GM18526 (cell line): ENCODE measurements around the gene MAEL.

Source experiments
- POLR2A ChIP-seq: IDR thresholded peaks from 3 replicates; pipeline ENCODE4 v1.6.1; 2011; ENCODE audit not compliant: insufficient read length; ENCODE audit errors: extremely low read depth

The MAEL gene

DNA sequence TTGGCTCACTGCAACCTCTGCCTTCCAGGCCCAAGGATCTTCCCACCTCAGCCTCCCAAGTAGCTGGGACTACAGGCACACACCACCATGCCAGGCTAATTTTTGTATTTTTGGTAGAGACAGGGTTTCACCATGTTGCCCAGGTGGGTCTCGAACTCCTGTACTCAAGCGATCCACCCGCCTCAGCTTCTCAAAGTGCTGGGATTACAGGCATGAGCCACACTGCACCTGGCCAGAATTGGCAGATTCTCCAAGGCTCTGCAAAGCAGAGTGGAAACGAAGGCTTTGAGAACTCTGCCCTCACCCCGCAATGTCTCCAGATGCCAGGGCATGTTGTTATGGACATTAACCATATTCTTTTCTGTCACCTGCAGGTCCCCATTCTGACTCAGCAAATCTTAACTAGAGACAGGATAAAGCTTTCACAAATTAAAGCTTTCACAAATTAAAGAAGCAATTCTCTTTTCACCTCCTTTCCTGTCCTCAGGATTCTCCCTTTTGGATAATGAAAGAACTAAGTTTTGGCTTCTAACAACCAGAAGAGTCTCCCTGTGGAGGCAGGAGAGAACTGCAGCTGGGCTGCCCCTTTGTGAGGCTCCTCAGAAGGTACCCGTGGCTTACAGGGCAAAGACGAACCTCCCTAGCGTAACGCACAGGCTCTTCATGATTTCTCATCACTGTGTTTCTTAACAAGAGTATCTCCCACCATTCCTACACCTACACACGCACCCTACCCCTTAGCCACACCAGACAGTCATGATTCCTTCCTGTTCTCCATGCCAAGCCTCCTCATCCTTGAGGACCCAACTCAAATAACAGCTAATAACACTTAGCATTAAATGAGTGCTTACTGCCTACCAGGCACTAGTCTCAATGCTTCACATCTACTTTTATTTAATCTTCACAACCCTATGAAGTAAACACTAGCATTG lies 71.3 kb downstream of the MAEL start:
- TF ChIP-seq POLR2A, result no peak

DNA sequence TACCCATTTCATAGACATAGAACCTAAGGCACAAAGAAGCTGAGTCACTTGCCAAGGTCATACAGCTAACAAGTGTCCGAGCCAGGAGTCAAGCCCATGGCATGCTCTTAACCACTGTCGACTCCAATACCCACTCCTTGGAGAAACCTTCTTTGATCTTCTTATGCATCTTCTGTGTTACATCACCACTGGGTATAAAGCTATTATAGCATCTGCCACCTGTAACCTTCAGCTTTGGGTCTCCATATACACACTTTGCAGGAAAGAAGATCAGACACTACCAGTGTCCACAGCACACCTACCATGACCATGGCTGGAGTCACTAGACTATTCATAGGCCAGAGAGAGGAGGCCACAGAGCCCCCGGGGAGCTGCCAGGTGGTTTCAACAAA lies 72.0 kb downstream of the MAEL start:
- no peak for TF ChIP-seq POLR2A

DNA sequence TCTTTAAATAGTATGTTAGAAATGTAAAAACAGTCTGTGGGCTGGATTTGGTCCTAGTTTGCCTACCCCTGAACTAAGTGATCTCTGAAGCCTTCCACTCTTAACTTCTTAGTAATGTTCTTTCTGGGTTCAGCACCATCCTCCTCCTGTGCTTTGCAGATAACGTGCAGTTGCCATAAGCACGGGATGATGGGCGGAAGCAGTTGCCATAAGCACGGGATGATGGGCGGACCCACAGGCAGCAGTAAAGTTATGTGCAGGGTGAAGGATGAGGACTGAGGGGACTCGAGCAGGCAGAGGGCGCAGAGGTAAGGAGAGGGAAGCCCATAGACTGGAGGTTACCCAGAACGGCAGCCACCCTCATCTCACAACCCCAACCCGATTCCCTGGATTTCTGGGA lies 75.5 kb downstream of the MAEL start:
- TF ChIP-seq POLR2A, result no peak

DNA sequence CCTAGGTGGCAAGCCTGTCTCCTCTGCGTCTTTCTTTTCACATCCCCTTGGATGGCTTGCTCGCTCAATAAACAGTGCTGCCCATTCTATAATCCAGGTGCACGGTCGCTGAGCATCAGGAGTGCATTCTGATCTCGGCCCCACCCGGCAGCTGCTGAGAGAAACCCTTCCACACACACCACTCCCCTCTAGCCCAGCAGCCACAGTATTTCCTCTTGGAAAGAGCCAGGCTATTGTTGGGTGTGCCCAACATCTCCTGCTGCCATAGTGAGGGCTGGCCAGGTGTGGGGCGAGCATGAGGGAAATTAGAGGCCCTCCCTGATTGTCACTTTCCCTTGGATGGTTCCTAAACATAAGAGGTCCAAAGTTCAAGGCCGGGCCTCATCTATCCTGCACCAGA lies 76.4 kb downstream of the MAEL start:
- TF ChIP-seq POLR2A, result no peak

DNA sequence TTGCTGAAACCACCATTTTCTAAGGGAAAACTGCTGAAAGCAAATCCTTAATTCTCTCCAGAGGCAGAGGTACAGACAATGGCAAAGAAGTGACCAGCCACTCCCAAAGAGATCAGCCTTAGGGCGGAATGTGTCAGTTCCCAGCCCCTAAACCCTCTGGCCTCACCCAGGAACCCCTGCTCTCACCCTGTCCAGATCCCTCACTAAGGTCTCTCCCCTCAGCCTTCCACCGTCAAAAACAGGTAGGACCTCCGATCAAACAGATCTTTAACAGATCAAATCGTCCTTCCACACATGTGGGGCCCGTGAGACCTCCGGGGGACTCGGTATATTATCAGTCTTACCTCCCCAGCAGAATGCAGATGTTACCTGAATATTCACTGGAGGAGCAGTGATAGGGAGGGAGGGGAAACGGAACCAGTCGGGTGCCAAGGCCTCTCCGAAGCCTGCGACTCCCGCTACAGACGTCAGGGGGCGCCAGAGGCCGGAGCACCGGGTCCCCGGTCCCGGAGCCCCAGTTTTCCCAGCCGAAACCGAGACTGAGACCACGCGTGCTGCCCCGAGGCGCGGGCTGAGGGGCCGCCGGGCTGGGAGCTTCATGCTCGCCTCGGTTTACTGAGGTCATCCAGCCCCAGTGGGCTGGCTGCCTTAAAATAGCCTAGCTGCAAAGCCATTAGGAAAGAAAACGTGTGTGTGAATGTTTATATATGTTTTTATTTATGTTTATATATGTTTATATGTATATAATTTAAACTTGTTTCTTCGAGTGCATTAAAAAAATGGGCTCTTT lies 77.4 kb downstream of the MAEL start:
- TF ChIP-seq POLR2A, result no peak

DNA sequence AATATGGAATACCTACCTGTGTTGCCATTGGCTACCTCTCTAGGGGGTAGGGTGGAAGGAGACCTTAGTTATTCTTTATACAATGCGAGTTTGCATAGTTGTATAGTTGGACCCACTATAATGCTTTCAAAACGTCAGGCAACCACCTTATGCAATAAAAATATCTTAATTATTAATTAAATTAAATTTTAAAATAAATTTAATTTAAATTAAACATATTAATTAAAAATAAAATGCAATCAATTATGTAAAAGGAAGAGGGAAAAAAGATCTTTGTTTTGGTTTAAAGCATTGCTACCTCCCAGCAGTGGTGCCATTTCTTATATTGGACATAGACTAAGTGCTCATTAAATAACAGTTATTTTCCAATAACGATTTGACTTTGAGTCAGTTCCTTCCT lies 78.8 kb downstream of the MAEL start:
- TF ChIP-seq POLR2A, result no peak

DNA sequence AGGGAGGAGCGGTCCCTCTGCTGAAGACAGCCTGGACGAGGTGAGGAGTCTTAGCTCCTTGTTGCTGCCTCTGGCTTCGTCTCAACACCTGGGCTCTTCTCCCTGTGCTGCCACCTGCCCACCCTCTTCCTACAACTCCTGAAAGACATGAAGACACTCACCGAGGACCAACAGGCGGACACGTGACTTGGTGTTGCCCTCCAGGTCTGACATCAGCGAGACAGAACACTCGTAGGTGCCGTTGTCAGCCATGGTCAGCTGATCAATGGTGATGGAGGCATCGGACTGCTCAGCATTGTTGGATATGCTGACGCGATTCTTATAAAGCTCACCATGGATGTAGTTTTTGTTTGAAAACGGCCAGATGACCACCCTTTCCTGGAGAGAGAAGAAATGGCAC lies 79.7 kb downstream of the MAEL start:
- TF ChIP-seq POLR2A, result no peak

DNA sequence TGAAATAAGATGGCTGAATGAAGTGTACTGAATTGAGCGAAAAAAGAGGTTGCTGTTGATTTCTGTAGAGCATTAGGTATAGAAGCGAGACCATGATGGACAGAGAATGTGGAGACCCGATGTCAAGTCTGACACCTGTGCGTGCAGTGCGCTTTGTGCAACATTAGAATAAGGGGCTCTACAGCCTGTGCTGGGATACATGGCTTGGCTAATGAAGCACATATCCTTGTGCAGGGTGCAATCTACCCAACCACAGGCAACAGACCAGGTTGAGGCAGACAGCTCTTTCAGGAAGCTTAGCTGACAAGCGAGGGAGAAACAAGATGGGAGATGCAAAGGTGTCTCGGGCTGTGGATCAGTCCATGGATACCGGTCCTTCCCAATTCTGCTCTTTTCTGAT lies 82.2 kb downstream of the MAEL start:
- no peak for TF ChIP-seq POLR2A
